Measurements from ENCODE around the gene CEP295NL.

GRCh38 chr17:78891406-78892061 lies 11.5 kb downstream of the CEP295NL start:
- TF ChIP-seq CTCF (IDR thresholded peaks at IDR 0.05; ENCODE audit: low read length) (no peak), EZH2 (optimal IDR thresholded peaks at IDR 0.05; ENCODE audit: low read depth, low read length) (no peak), EZH2phosphoT487 (IDR thresholded peaks at IDR 0.05; ENCODE audit: low read length) (no peak)

Measured in MM.1S (cell line).